ENCODE data around the gene ANAPC2.

ANAPC2 gene

GRCh38 chr9:137130176-137130755 is 58.1 kb downstream of the ANAPC2 start:
- no peak for TF ChIP-seq ZFX (IDR thresholded peaks at IDR 0.05; ENCODE audit: borderline replicate concordance)
- no peak for TF ChIP-seq CTCF (IDR thresholded peaks at IDR 0.05)
- peak overlapping the region; percentile 93 for H3K27ac ChIP-seq

GRCh38 chr9:137129456-137130175 is 58.7 kb downstream of the ANAPC2 start:
- TF ChIP-seq CTCF (IDR thresholded peaks at IDR 0.05) (no peak), ZFX (IDR thresholded peaks at IDR 0.05; ENCODE audit: borderline replicate concordance) (no peak)
- peak overlapping the region; percentile 93 for H3K27ac ChIP-seq

- peak overlapping the region; percentile 93 for H3K27ac ChIP-seq
- TF ChIP-seq CTCF (IDR thresholded peaks at IDR 0.05), result no peak
- no peak for TF ChIP-seq ZFX (IDR thresholded peaks at IDR 0.05; ENCODE audit: borderline replicate concordance)
These were observed 59.4 kb downstream of the ANAPC2 start for GRCh38 chr9:137128862-137129455.

GRCh38 chr9:137128158-137128861 is 60.0 kb downstream of the ANAPC2 start:
- no peak for TF ChIP-seq ZFX (IDR thresholded peaks at IDR 0.05; ENCODE audit: borderline replicate concordance)
- no peak for TF ChIP-seq CTCF (IDR thresholded peaks at IDR 0.05)

GRCh38 chr9:137127301-137128157 is 60.8 kb downstream of the ANAPC2 start:
- TF ChIP-seq CTCF (IDR thresholded peaks at IDR 0.05) (no peak), ZFX (IDR thresholded peaks at IDR 0.05; ENCODE audit: borderline replicate concordance) (no peak)
- H3K27ac ChIP-seq, result peak overlapping the region; percentile 93

More at GRCh38 chr9:137128158-137128861, 60.0 kb downstream of the ANAPC2 start:
- peak overlapping the region; percentile 93 for H3K27ac ChIP-seq

- H3K27ac ChIP-seq, result peak overlapping the region; percentile 93
- TF ChIP-seq ZFX (IDR thresholded peaks at IDR 0.05; ENCODE audit: borderline replicate concordance) (no peak), CTCF (IDR thresholded peaks at IDR 0.05) (no peak)
These were observed 61.6 kb downstream of the ANAPC2 start for GRCh38 chr9:137126786-137127185.

Measured in 22Rv1 (cell line).